ENCODE data around the gene PPP2CA.

GRCh38 chr5:134161513-134162395 lies 64.1 kb downstream of the PPP2CA start:
- TF ChIP-seq, protein P1, sequence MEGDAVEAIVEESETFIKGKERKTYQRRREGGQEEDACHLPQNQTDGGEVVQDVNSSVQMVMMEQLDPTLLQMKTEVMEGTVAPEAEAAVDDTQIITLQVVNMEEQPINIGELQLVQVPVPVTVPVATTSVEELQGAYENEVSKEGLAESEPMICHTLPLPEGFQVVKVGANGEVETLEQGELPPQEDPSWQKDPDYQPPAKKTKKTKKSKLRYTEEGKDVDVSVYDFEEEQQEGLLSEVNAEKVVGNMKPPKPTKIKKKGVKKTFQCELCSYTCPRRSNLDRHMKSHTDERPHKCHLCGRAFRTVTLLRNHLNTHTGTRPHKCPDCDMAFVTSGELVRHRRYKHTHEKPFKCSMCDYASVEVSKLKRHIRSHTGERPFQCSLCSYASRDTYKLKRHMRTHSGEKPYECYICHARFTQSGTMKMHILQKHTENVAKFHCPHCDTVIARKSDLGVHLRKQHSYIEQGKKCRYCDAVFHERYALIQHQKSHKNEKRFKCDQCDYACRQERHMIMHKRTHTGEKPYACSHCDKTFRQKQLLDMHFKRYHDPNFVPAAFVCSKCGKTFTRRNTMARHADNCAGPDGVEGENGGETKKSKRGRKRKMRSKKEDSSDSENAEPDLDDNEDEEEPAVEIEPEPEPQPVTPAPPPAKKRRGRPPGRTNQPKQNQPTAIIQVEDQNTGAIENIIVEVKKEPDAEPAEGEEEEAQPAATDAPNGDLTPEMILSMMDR (IDR thresholded peaks at IDR 0.05) = no peak
- no peak for TF ChIP-seq POLR2A (IDR thresholded peaks at IDR 0.05; ENCODE audit: low read depth)
- TF ChIP-seq POLR2AphosphoS5 (IDR thresholded peaks at IDR 0.05) = no peak
- no peak for TF ChIP-seq EP300 (IDR thresholded peaks at IDR 0.05)
